GM18909 (cell line): Measurements from ENCODE around the gene NINL.
A peak's percentile ranks its signal among the peaks of the same experiment; 100 is the strongest.
"Not testable (repeated sequence)": the region's sequence is repeated elsewhere in the genome, so short reads cannot be mapped to it uniquely, and the experiment has no call there.

ENCODE experiments used
- ATAC-seq: cut with Tn5 transposase; IDR thresholded peaks from one replicate; pipeline ENCODE4 v1.9.1; 2021; ENCODE audit warnings: mild to moderate bottlenecking; ENCODE audit not compliant: unreplicated experiment, poor library complexity

The NINL gene

DNA sequence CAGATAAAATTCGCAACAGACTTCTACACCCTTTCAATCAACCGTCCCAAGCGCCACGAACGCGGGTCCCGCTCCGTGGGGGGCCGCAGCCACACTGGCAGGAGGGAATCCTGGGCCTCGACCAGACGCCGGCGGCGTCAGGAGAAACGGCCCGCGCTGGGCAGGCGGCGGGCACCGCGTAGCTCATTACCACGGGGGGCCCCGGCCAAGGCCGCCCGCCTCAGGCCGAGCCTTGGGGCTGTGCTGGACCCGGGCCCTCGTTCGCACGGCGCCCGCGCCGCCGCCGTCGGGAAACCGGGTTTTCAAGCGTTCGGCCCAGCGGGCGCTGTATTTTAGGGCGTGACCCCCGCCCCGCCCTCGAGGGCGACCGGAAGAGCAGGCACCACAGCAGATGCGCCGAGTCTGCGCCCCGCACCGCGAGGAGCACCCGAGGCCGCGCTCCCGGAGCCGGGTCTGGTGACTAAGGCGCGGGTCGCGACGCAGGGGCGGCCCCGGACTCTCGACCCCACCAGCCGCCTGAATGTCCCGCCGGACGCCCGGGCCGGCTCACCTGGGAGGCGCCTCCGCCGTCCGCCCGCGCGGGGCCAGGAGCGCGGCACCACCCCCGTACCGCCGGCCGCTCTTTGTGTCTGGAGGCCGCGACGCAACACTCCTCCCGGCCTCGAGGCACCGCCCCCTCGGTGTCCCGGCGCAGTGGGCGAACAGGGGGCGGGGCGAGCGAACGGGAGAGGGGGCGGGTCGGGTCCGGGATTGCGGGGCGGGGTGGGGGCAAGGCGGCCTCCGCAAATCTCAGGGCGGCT, at the start of gene NINL:
NINL (minus strand) TSS at position 627 of the 800 bp plus-strand sequence. CDS start 58,944 bp downstream, outside the sequence.
- ATAC-seq: peak; percentile 75

DNA sequence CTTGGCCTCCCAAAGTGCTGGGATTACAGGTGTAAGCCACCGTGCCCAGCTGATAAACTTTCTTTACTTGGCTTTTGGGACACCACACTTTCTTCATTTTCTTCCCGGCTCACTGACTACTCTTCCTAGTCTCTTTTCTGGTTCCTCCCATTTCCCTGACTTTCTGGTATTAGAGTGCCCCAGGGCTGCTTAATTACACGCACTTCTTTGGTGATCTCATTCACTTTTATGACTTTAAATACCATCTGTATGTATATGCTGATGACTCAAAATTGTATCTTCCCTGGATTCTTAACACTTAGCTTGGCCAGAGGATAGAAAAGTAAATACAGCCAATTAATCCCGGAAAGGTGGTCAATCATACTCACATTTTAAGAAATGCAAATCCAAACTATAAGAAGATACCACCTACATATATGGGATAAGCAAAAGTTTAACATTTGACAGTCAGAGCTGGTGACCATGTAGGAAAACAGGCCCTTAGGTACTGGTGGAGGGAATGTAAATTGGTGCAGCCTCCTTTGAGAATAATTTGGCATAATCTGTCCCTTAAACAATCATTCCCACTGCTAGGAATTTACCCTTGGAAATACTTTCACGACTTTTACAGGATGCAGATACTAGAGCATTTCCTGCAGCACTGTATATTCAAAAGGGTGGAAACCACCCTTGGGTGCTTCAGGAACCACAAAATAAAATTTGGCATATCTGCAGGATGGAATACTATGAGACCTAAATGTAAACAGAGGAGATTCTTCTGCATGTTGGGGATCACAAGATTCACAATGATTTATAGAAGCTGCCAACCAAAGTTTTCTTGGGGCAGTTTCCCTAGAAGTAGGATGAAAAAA, 47.8 kb upstream of the NINL start:
- ATAC-seq: no peak

DNA sequence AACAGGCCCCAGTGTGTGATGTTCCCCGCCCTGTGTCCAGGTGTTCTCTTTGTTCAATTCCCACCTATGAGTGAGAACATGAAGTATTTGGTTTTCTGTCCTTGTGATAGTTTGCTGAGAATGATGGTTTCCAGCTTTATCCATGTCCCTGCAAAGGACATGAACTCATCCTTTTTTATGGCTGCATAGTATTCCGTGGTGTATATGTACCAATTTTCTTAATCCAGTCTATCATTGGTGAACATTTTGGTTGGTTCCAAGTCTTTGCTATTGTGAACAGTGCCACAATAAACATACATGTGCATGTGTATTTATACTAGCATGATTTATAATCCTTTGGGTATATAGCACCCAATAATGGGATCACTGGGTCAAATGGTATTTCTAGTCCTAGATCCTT, 45.3 kb upstream of the NINL start:
- not testable (repeated sequence) for ATAC-seq

DNA sequence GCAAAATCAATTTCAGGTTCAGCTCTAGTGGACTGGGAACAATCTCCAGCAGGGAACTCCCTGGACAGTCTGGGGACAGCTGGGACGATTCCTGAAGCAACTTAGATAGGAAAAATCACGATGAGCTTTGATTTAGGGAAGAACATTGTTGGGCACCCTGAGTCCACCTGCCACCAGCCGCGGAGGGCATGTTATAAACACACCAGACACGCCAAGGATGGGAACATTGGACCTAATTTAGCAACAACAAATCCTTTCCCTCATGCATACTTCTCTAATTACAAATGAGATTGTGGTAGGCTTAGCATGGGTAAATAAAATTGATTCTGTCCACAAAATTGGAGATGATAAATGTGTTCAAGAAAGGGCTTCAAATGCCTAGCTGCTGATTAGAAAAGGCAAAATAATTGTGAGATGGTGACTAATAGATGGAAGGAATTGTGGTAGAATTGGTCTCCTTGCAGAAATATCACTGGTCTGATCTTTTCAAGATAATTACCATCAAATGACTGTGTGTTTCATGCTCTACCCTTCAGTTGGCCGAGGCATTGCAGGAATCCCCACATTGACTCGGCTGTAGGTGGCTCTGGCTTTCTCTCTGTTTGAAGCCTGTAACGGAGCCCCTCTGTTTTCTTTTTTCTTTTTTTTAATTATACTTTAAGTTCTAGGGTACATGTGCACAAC, 44.6 kb upstream of the NINL start:
- no peak for ATAC-seq

DNA sequence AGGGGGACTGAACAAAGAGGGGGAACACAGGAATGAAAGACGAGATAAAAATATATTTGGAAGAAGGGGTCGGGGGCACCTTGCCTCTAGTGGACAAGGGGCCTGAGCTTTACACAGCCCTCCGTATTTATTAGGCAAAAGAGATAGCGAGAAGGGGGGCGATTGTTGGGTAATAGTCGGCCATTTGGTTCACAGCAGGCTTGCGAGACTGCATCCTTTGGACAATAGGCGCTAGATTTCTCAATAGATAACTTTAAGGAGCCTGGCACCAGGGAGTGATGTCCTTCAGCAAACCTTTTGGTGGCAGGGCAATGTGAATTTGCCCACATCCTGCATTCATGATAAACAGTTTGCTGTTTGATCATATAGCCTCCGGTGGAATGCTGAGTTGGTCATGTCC, 41.4 kb upstream of the NINL start:
- ATAC-seq: no peak

DNA sequence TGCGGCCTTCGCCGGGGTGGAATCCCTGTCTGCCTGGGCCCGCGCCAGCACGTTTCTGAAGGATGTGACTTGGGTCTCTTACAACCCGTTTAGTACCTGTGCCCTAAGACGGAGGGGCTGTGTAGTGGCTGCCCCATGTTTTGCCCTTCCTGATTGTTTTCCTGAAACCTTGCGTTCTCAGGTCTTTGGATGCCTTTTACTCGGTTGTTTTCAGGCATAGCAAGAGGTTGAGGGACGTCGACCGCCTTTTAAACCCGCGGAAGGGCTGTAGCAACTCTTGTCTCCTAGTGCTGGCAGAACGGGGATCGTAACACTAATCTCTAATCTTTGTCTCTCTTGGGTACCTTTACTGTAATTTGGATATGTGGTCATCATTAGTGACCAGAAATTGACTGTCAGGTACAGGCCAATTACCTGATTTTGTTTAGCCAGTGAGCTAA, 39.2 kb upstream of the NINL start:
- ATAC-seq: no peak

DNA sequence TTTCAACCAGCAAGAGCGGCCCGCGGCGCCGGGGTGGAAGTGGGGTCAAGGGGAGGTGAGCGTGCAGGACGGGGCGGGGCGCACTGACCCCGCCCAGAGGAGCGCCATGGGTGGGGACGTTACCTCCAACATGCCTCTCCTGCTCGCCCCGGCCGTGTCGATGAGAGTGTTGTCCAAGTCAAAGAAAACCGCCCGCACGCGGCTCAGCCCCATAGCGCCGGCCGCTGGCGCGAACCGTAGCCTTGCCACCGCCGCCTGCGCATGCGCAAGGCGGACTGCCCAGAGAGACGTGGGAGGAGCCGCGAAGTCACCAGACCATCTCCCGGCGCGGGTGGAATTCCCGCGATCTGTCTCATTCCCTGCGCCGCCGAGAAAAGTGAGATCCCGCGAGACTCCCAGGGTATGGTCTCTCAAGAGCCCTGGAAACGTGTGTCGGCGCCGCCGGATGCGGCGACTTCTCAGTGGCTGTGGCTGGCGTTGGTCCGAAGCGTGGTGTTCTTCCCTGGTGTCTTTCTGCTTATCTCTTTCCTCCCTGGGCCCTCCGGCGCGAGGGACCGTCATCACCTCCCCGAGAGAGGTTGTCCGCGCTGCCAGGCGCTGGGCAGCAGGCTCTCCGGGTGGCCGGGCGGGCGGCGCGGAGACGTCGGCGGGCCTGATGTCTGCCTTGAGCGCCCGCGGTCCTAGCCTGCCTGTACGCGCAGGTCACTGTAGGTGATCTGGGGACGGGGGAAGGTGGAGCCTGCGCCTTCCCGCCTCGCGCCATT, 38.6 kb upstream of the NINL start, which contains the start of gene NANP:
NANP (minus strand) TSS at position 279 of the 764 bp plus-strand sequence; CDS start at position 213, 66 bp downstream.
- peak; percentile 86 for ATAC-seq

DNA sequence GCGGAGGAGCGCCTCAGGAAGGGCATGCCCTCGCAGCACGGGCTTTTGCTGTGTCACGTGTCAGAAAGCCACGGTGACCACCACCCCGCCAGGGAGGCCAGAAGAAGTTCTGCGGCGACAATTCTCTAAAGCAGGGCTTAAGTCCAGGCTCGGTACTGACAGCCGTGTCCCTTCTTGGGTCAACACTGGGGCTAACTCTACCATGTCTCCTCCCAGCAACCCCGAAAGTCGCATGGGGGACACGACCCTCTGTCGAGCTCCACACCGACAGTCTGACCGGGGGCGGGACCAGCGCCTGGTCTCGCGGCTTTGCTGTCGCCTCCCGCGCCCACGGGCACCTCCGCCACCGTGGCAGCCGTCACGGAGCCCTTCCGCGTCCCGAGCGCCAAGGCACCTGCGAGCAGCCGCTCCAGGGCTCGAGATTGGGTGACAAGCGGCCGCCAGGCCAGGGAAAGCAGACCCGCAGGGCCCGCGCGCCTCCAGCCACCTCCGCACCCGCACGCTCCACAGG, 37.9 kb upstream of the NINL start:
- ATAC-seq: peak; percentile 23

DNA sequence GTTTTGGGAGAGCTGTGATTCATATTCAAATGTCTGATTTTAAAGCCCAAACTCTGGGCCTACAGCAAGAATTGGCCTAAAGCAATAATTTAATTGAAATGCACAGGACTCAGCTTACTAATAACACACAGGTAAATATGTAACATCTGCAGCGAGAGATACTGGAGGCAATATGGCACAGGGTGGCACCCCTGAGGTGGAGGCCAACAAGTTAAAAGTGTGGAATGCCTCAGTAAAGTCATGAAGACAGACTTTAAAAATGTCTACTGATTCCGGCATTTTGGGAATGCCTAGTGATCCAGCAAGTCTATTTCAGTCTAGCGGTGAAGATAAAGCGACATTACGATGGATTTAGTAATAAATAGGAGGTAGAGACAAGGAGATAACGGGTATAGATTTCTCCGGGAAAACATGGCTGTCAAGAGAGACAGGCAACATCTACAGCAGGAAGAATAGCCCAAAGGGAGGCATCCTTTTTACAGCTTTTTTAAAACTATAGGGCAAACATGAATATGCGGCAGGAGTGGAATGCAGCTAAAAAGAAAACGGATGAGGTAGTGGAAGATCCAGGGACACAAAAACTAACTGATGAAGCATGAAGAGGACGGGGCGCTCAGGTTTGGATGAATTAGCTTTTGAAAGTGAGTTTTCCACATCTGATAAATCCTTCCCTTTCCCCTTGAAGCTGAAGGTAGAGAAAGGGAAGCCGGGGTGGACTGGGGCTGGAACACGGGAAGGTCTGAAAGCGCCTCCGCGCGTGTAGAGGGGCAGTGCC, 37.3 kb upstream of the NINL start:
- no peak for ATAC-seq

DNA sequence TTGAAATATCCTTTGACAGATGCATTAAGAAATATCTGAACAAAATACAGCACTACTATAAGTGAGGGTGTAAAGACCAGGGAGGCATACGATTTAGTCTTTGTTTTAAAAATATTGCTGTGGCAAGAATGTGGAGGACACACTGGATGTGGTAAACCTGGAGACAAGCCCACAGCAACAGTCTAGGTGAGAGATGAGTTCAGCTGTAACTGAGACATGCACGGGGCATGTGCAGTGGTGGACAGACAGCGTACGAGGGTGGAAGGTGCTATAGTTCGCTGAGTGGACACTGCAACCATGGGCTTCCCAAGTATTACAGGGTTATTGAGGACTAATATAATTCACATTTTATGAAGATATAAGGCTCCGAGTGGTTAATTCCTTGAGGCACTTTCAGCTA, 36.7 kb upstream of the NINL start:
- ATAC-seq: no peak

DNA sequence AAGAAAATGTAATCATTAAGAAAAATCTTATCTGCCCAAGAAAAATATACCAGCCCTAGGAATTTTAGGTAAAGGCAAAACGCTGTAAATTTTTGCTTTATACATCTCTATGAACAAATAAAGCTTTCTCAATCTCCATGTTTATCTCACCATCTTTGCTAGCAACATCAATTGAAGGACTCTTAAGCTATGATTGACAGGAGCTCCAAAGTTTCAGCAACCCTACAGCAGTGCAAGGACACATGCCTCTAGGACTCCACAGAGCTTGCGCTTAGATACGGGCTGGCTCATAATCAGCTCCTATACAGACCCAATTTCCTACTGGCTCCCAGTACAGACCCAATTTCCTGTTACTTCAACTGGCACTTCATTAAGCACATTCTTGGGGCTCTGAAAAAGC, 34.2 kb upstream of the NINL start:
- ATAC-seq: no peak

DNA sequence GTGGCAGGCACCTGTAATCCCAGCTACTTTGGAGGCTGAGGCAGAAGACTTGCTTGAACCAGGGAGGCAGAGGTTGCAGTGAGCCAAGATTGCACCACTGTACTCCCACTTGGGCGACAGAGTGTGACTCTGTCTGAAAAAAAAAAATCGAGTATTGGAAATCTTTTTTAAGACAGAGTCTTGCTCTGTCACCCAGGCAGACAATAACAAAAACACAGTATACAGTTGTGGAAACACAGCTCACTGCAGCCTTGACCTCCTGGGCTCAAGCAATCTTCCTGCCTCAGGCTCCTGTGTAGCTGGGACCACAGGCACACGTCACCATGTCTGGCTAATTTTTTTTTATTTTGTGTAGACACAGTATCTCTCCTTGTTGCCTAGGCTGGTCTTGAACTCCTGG, 23.4 kb upstream of the NINL start:
- no peak for ATAC-seq

DNA sequence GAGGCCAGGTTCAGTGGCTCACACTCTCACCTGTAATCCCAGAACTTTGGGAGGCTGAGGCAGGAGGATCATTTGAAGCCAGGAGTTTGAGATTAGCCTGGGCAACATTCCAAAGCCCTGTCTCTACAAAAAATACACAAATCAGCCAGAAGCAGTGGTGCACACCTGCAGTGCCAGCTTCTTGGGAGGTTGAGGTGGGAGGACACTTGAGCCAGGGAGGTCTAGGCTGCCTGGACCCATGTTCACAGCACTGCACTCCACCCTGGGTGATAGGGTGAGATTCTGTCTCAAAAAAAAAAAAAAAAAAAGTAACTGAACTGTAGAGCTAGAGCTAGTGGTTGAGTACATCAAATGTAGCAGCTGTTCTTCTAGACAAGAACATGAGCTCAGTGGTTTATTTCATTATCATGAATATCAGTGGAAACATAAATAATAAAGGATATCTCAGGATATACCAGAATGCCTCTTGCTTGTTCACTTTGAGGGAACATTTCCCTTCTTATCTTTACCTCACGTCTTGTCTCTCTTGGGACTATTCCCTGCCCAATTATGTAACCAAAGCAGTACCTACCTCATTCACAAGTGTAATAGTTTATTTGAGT, 20.9 kb upstream of the NINL start:
- no peak for ATAC-seq

DNA sequence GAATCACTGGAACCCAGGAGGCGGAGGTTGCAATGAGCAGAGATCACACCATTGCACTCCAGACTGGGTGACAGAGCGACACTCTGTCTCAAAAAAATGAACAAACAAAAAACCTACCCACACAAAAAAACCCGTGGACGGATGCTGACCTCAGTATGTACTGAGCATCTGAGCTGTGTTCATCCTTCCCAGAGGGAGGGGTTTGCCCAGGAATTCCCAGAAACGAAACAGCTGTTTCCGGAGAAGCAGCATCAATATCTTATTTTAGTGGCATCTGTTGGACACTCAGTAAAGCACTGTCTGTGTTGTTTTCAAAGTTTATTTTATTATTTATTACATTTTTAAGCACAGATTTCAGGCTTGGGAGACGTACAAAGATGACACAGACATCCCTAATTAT, 19.8 kb upstream of the NINL start:
- no peak for ATAC-seq

DNA sequence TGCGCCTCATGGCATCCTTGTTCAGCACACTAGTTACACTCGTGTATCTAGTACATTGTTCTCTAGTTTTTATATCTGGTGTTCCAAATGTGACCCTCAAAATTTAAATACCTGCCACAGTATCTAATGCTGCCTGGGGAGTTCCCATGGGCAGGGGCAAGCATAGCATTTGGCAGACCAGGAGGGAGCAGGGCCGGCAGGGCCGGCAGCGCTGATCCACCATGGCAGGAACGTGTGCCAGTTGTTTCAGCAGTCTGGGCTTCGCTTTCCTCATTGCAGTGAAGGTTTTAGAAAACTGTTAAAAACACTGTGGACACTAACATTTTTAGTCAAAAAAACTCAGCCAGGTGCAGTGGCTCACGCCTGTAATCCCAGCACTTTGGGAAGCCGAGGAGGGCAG, 19.3 kb upstream of the NINL start:
- ATAC-seq: no peak

DNA sequence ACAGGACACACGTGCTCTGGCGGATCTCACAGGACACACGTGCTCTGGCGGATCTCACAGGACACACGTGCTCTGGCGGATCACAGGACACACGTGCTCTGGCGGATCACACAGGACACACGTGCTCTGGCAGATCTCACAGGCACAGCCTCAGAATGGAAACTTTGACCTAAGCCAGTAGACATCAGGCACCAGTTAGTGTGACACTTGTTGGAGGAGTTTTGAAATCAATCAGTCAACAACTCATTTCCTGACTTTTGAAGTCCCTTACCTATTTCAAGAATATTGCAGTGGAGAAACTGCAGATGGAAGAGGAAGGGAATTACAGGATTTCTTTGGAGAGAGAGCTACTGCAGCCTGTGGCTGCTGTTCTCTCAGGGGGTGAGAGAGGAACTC, 17.6 kb upstream of the NINL start:
- not testable (repeated sequence) for ATAC-seq

DNA sequence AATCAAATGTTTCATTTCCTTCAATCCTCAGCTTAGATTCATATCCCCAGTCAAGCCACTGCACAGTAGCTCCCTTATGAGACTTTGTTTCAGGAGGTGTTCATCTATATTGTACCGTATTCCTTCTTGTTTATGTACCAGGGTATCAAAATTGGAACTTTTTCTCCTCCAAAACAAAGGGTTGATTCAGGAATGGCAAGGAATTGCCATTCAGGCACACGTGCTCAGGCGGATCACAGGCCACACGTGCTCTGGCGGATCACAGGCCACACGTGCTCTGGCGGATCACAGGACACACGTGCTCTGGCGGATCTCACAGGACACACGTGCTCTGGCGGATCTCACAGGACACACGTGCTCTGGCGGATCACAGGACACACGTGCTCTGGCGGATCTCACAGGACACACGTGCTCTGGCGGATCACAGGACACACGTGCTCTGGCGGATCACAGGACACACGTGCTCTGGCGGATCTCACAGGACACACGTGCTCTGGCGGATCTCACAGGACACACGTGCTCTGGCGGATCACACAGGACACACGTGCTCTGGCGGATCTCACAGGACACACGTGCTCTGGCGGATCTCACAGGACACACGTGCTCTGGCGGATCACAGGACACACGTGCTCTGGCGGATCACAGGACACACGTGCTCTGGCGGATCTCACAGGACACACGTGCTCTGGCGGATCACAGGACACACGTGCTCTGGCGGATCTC, 17.0 kb upstream of the NINL start:
- ATAC-seq: not testable (repeated sequence)

DNA sequence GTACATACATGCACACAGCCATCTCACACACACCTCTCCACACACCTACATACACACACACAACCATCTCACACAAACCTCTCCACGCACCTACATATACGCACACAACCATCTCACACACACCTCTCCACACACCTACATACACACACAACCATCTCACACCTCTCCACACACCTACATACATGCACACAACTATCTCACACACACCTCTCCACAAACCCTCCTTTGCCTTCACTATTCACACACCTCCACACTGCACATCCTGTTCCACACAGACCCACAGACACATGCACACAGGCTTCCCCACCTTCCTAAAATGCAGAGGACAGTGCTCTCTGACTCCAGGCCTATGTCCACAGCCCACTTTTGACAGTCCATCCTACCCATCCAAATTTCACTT, 16.3 kb upstream of the NINL start:
- ATAC-seq: no peak
